Airway epithelial cell (primary cell): Measurements from ENCODE around the gene LZTS2. TPM values are rescaled to one million over a fixed set of nuclear protein-coding genes. Genes with fewer than 3 reads are reported as not detected.

Experiments used
- total RNA-seq: library from RNA; depleted of rRNA; stranded (reverse); fragments of >200 nt; gene quantifications from 2 replicates; pipeline ENCODE4 v1.2.3, GENCODE V29; 2015

LZTS2 gene, protein sequence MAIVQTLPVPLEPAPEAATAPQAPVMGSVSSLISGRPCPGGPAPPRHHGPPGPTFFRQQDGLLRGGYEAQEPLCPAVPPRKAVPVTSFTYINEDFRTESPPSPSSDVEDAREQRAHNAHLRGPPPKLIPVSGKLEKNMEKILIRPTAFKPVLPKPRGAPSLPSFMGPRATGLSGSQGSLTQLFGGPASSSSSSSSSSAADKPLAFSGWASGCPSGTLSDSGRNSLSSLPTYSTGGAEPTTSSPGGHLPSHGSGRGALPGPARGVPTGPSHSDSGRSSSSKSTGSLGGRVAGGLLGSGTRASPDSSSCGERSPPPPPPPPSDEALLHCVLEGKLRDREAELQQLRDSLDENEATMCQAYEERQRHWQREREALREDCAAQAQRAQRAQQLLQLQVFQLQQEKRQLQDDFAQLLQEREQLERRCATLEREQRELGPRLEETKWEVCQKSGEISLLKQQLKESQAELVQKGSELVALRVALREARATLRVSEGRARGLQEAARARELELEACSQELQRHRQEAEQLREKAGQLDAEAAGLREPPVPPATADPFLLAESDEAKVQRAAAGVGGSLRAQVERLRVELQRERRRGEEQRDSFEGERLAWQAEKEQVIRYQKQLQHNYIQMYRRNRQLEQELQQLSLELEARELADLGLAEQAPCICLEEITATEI
- 42.8 and 61.3 TPM in 2 replicates for total RNA-seq

DNA sequence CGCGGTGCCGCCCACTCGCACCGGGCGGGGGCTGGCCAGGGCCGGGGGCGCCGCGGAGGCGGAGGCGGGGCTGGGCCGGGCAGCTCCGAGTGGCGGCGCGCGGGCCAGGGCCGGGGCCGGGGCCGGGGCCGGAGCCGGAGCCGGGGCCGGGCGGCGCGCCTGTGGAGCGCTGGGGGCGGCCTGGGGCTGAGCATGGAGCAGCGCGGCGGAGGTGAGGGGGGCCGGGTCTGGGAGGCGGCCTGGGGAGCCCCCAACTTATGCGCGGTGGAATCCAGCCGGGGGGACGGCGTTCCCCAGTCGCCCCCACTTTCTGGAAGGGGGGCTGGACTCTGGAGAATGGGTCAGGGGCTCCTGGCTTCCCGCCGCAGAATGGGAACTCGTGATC lies at the start of gene LZTS2:
TSS of gene LZTS2 (plus strand) at position 67 of the 385 bp plus-strand sequence. CDS start 2,731 bp downstream, outside the sequence.

DNA sequence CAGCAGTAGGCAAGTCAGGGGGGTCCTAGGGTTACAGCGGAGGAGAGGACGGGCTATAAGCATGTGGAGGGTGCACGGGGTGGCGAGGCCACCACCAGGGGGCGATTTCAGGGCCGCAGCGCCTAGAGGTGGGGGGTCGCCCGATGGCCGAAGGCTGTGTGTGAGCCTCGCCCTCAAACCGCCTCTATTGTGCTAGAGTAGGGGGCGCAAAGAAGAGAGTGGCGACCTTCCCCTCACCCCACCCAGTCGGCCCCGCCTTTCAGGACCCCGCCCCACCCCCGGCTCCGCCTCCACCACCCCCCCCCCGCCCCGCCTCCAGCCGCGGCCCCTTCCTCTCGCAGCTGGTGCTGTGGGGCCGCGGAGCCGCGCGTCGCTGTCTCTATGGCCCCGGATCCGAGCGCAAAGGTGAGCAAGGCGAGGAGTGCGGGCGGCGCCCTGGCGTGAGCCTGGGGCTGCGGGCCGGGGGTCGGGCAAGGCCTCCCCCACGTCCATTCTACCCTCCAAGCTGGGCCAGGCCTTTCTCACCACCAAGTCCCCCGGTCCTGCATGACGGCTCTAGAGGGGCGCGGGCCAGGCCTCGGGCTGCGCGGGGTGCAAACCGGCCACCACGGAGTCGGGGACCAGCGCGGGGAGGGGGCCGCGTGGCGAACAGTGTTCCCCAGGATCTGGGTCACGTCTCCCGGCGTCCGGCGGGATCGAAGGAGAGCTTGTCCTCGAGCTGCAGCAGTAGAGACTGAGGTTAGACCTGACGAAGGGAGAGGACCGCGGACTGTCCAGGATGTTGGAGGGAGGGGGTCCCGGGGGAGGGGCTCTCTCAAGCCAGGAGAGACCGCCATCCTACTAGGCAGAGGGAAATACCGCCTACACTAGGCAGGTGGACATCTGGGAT lies 30.2 kb upstream of the LZTS2 start, which contains the start of gene SEMA4G:
TSS of gene SEMA4G (plus strand) at position 318 of the 889 bp plus-strand sequence. CDS start 3,409 bp downstream, outside the sequence.

DNA sequence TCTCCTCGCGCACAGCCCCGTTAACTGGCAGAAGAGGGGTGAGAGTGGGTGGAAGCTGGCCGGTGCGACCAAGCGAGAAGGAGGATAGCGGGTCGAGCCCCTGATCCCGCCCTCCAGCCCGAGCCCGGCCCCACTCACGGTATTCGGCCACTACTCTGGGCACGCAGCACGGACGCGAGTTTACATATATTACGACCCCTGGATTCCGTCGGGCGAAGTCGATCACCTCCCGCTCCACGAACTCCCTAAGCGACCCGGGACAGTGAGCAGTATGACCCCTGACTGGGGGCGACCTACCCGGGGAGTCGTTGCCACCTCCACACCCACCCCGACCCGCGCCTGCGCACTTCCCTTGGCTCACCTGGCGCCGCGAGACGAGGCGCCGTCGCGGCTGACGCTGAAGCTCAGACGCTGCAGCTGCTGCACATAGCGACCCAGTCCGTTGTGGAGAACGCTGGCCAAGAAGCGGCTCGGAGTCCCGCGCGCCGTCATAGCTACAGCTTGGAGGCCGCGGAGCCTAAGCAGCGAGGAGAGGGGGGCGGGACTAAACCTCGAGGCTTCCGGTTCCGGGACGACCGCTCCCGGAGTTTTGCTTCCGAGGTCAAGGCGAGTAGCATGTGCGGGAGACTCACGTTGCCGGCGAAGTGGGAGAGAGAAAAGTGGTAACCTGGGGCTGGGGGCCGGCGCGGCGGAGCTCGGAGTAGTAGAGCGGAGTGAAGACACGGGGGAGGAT lies 12.5 kb upstream of the LZTS2 start, which contains the start of the genes MRPL43 and TWNK:
TSS of gene MRPL43 (minus strand) at position 546 of the 733 bp plus-strand sequence. CDS start at position 492, 54 bp downstream.
TSS of gene TWNK (plus strand) at position 592 of the 733 bp plus-strand sequence. CDS start 668 bp downstream, outside the sequence.

DNA sequence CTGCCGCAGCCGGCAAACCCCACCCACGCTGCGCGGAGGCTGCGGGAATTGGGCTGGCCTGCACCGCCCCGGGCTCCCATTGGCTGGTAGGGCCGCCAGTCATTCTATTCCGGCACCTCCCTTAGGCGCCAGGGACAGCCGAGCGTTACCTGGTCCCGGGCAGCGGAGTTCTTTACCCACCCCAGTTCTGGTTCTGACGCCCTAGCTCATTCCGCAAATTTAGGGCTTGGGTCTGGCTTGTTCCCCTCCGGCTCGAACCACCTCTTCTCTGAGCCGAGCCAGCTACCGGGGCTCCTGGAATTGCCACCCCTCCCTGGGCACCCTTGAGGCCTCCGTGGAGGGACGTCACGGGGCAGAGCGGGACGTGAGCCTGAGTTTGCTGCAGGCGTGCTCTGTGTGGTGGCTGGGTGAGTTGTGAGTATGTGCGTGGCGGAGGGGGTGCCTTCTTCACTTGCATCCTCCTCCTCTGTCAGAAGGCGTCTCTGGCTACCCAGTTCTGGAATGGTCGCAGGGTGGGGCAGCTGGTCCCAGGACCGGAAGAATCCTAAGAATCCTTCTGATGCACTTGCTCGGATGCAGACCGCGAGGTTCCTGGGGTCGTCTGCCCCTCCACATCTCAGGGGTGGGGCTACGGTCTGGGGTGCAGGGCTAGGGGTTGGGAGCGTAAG lies 31.7 kb downstream of the LZTS2 start, which contains the start of the genes PDZD7 and SFXN3:
TSS of gene PDZD7 (minus strand) at position 2 of the 668 bp plus-strand sequence. CDS start 910 bp downstream, outside the sequence.
TSS of gene SFXN3 (plus strand) at position 107 of the 668 bp plus-strand sequence. CDS start 3,461 bp downstream, outside the sequence.

Other genes with a start within 250 kb of the LZTS2 start
- gene SLF2, start 86.8 kb upstream of the LZTS2 start, total RNA-seq = 8.1 and 9.4 TPM in 2 replicates
- gene SEMA4G, start 30.3 kb upstream of the LZTS2 start, total RNA-seq = 1.2 and 1.9 TPM in 2 replicates
- 100 and 112 TPM in 2 replicates for gene MRPL43, start 12.3 kb upstream of the LZTS2 start, total RNA-seq
- 6.4 and 10.1 TPM in 2 replicates for gene TWNK, start 12.3 kb upstream of the LZTS2 start, total RNA-seq
- gene PDZD7, start 31.3 kb downstream of the LZTS2 start, total RNA-seq = 0.88 and 1.2 TPM in 2 replicates
- gene SFXN3, start 31.4 kb downstream of the LZTS2 start, total RNA-seq = 25.0 and 37.0 TPM in 2 replicates
- 3.3 and 3.8 TPM in 2 replicates for gene KAZALD1, start 62.2 kb downstream of the LZTS2 start, total RNA-seq
- gene TLX1, start 131.5 kb downstream of the LZTS2 start, total RNA-seq = 0.65 and 2.2 TPM in 2 replicates
- gene LBX1, start 229.7 kb downstream of the LZTS2 start, total RNA-seq = not detected in 2 replicates